Measurements from ENCODE around the gene PGP. TPM values are rescaled to one million over a fixed set of nuclear protein-coding genes. Genes with fewer than 3 reads are reported as not detected.

PGP gene
- total RNA-seq, 1 experiment from 2014 or later: 13.1 TPM

- Histone ChIP-seq H3K27ac (no peak overlapping the region), H3K4me3 (no peak overlapping the region), H3K36me3 (no peaks in the 10 kb centered on the region), H3K27me3 (peaks cover 48% of the 10 kb centered on the region), H3K9me3 (replicated peaks) (no peaks in the 10 kb centered on the region), H3K4me1 (peaks cover 4% of the 10 kb centered on the region; the same call in 1 of the 2 replicates)
- no peak for DNase-seq
Observed at GRCh38 chr16:2190659-2191445, 23.8 kb downstream of the PGP start.

- no peaks in the 10 kb centered on the region for H3K36me3 ChIP-seq
- H3K4me3 ChIP-seq: no peak overlapping the region
- H3K27ac ChIP-seq: no peak overlapping the region
- no peak for DNase-seq
- no peaks in the 10 kb centered on the region for H3K9me3 ChIP-seq (replicated peaks)
- peaks cover 41% of the 10 kb centered on the region for H3K27me3 ChIP-seq
- no peaks in the 10 kb centered on the region for H3K4me1 ChIP-seq
Observed at GRCh38 chr16:2190002-2190658, 24.5 kb downstream of the PGP start.

- peaks cover 33% of the 10 kb centered on the region for H3K27me3 ChIP-seq
- no peaks in the 10 kb centered on the region for H3K4me1 ChIP-seq
- no peak for DNase-seq
- H3K36me3 ChIP-seq: no peaks in the 10 kb centered on the region
- H3K9me3 ChIP-seq (replicated peaks): no peaks in the 10 kb centered on the region
- no peak overlapping the region for H3K27ac ChIP-seq
- no peak overlapping the region for H3K4me3 ChIP-seq
Observed at GRCh38 chr16:2189252-2189893, 25.3 kb downstream of the PGP start.

- no peak for DNase-seq
- Histone ChIP-seq H3K27ac (no peak overlapping the region), H3K4me1 (no peaks in the 10 kb centered on the region), H3K27me3 (peaks cover 24% of the 10 kb centered on the region), H3K9me3 (replicated peaks) (no peaks in the 10 kb centered on the region), H3K36me3 (no peaks in the 10 kb centered on the region), H3K4me3 (no peak overlapping the region)
Observed at GRCh38 chr16:2188395-2188794, 26.2 kb downstream of the PGP start.

GRCh38 chr16:2187212-2187611, 27.4 kb downstream of the PGP start:
- no peak overlapping the region for H3K27ac ChIP-seq
- no peaks in the 10 kb centered on the region for H3K4me1 ChIP-seq
- peaks cover 20% of the 10 kb centered on the region for H3K27me3 ChIP-seq
- no peaks in the 10 kb centered on the region for H3K36me3 ChIP-seq
- no peak for DNase-seq
- no peaks in the 10 kb centered on the region for H3K9me3 ChIP-seq (replicated peaks)
- no peak overlapping the region for H3K4me3 ChIP-seq

DNA sequence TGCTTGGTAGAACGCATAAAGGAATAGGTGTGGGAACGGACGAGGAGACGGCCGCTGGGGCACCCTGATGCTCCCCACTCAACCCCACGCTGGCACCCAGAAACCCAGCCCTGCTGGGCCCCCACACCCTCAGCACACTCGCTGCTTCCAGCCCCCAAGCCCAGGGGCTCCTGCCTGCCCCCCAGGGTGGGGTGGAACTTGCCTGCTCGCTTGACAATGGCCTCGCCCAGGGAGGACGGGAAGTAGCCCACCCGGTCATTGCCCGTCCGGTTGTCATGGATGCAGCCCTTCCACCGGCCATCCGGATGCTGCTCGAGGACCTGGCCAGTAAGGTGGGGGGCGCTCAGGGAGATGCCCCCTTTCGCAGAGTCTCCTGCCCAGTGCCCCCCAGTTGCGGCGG, 28.1 kb downstream of the PGP start:
- H3K27me3 ChIP-seq: peaks cover 16% of the 10 kb centered on the region
- no peaks in the 10 kb centered on the region for H3K9me3 ChIP-seq (replicated peaks)
- no peak overlapping the region for H3K4me3 ChIP-seq
- no peaks in the 10 kb centered on the region for H3K36me3 ChIP-seq
- H3K4me1 ChIP-seq: no peaks in the 10 kb centered on the region
- DNase-seq: no peak
- no peak overlapping the region for H3K27ac ChIP-seq

DNA sequence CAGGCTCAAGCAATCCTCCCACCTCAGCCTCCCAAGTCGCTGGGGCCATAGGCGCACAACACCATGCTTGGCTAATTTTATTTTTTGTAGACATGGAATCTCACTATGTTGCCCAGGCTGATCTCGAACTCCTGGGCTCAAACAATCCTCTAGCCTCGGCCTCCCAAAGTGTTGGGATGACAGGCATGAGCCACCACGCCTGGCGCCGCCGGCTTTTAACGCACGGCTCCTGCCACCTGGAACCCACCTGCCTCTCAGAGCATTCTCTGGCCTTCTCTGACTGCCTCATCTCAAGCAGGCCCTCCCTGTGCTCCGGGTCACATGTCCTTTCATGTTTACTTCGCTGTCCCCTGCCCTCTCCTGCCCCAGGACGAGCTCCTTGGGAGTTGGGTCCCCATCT, 28.6 kb downstream of the PGP start:
- Histone ChIP-seq H3K27me3 (peaks cover 12% of the 10 kb centered on the region), H3K4me3 (no peak overlapping the region), H3K27ac (no peak overlapping the region), H3K9me3 (replicated peaks) (no peaks in the 10 kb centered on the region), H3K36me3 (no peaks in the 10 kb centered on the region), H3K4me1 (peaks cover 3% of the 10 kb centered on the region; the same call in 1 of the 2 replicates)
- no peak for DNase-seq

GRCh38 chr16:2184962-2185361, 29.7 kb downstream of the PGP start:
- Histone ChIP-seq H3K4me3 (no peak overlapping the region), H3K36me3 (no peaks in the 10 kb centered on the region), H3K9me3 (replicated peaks) (no peaks in the 10 kb centered on the region), H3K27ac (no peak overlapping the region), H3K4me1 (peaks cover 6% of the 10 kb centered on the region; the same call in 1 of the 2 replicates), H3K27me3 (0 out of 2 replicates have a peak, but pooled peaks cover 4% of the 10 kb centered on the region)
- no peak for DNase-seq

DNA sequence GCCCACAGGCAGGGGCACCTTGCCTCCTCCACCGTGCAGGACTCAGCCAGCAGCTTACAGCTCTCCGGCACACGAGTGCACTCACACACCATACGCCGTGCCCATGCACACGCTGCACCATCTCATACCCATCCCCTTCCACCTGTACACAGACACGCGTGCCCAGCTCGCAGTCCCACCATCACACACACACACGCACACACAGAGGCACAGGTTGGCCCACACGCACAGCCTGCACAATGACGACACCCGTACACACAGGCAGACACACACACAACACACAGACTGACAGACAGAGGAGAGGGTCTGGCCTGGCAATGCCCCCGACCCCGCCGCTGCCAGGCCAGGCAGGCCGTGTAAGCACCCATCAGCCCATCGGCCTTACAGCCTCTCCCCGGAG, 30.3 kb downstream of the PGP start:
- no peaks in the 10 kb centered on the region for H3K36me3 ChIP-seq
- H3K27me3 ChIP-seq: 0 out of 2 replicates have a peak, but pooled peaks cover 4% of the 10 kb centered on the region
- H3K4me3 ChIP-seq: no peak overlapping the region
- no peak for DNase-seq
- H3K27ac ChIP-seq: no peak overlapping the region
- no peaks in the 10 kb centered on the region for H3K9me3 ChIP-seq (replicated peaks)
- H3K4me1 ChIP-seq: peaks cover 6% of the 10 kb centered on the region; the same call in 1 of the 2 replicates

DNA sequence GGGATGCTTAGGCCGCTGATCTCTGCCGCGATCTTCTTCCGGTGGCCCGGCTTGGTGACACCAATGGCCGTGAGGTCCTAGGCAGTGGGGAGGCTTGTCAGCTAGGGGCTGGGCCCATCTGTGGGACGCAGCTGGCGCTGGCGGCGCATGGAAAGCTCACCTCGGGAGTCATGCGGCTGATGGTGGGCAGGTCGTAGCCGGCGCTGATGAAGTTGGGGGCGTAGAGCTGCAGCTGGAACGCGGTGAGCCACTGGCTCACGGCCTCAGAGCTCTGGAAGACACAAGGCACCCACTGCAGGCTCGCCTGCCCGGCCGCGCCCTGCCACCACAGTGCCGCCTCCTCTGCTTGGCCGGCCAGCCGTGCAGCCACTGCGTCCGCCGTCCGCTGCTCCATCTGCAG, 31.0 kb downstream of the PGP start:
- Histone ChIP-seq H3K27ac (no peak overlapping the region), H3K36me3 (no peaks in the 10 kb centered on the region), H3K4me3 (no peak overlapping the region), H3K27me3 (0 out of 2 replicates have a peak, but pooled peaks cover 4% of the 10 kb centered on the region), H3K4me1 (peaks cover 6% of the 10 kb centered on the region; the same call in 1 of the 2 replicates), H3K9me3 (replicated peaks) (no peaks in the 10 kb centered on the region)
- no peak for DNase-seq

DNA sequence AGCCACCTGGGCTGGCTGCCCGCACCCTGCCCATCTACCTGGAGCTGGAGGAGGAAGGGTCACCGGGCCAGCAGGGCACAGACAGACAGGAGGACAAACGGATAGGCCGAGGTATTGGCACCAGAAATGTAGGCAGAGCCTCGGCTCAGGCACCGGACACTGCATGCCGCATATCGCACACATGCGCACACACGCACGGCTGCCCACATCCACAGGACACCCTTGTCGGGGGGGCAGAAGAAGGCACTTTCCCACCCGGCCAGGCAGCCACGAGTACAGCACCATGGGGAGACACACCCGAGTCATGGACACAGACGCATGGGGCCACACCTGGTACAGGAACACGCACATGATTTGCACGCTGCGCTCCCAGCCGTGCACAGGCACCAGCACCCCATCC, 32.7 kb downstream of the PGP start:
- Histone ChIP-seq H3K27ac (no peak overlapping the region), H3K36me3 (peaks cover 7% of the 10 kb centered on the region; the same call in 1 of the 2 replicates), H3K27me3 (0 out of 2 replicates have a peak, but pooled peaks cover 3% of the 10 kb centered on the region), H3K9me3 (replicated peaks) (no peaks in the 10 kb centered on the region), H3K4me1 (peaks cover 6% of the 10 kb centered on the region; the same call in 1 of the 2 replicates), H3K4me3 (no peak overlapping the region)
- DNase-seq: no peak

GRCh38 chr16:2180962-2181923, 33.4 kb downstream of the PGP start:
- no peaks in the 10 kb centered on the region for H3K27me3 ChIP-seq
- H3K4me1 ChIP-seq: peaks cover 6% of the 10 kb centered on the region; the same call in 1 of the 2 replicates
- no peak overlapping the region for H3K27ac ChIP-seq
- peak; percentile 45 to 52 for DNase-seq
- no peaks in the 10 kb centered on the region for H3K9me3 ChIP-seq (replicated peaks)
- H3K36me3 ChIP-seq: peaks cover 8% of the 10 kb centered on the region; the same call in 1 of the 2 replicates
- no peak overlapping the region for H3K4me3 ChIP-seq

DNA sequence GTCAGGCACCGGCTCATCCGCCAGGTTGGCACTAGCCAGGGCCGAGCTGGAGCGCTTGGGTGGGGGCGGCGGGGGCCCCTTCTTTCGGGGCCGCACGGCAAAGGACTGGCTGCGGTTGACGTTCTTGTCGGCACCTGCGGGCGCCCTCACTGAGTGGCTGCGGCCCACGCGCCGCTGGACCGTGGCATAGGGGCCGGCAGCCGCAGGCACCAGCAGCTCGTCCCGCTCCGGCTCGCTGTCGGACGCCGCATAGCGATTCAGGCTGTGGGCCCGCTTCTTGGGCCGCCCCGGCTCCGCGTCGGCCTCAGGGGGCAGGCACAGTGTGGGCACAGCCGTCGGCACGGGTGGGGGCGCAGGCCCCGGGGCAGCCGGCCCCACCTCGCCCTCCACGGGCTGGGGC, 34.2 kb downstream of the PGP start:
- DNase-seq: no peak
- H3K27me3 ChIP-seq: no peaks in the 10 kb centered on the region
- H3K9me3 ChIP-seq (replicated peaks): no peaks in the 10 kb centered on the region
- no peak overlapping the region for H3K27ac ChIP-seq
- no peak overlapping the region for H3K4me3 ChIP-seq
- peaks cover 6% of the 10 kb centered on the region; the same call in 1 of the 2 replicates for H3K4me1 ChIP-seq
- peaks cover 15% of the 10 kb centered on the region for H3K36me3 ChIP-seq

- Histone ChIP-seq H3K27me3 (no peaks in the 10 kb centered on the region), H3K36me3 (peaks cover 19% of the 10 kb centered on the region), H3K9me3 (replicated peaks) (no peaks in the 10 kb centered on the region), H3K4me3 (no peak overlapping the region), H3K27ac (no peak overlapping the region), H3K4me1 (peaks cover 6% of the 10 kb centered on the region; the same call in 1 of the 2 replicates)
- no peak for DNase-seq
Observed at GRCh38 chr16:2179576-2179975, 35.1 kb downstream of the PGP start.
